Activated CD8-positive, alpha-beta memory T cell treated with anti-CD3 and anti-CD28 coated beads for 1 hour (primary cell): ENCODE measurements around the gene SPINK9.
"Not testable (repeated sequence)": the region's sequence is repeated elsewhere in the genome, so short reads cannot be mapped to it uniquely, and the experiment has no call there.

Source experiments
- DNase-seq, 2 donors: peaks; one replicate each; pipeline ENCODE4 v3.0.0-alpha.2; 2020; ENCODE audit warnings: low read depth in 1 of 2; ENCODE audit errors: extremely low read depth in 1 of 2

The SPINK9 gene

GRCh38 chr5:148335259-148335658 is at the start of gene SPINK9:
Gene SPINK9 (plus strand): TSS chr5:148335559. CDS start chr5:148335614, 55 bp downstream.
- no peak for DNase-seq

- DNase-seq = no peak
Observed at GRCh38 chr5:148290271-148291195, 44.8 kb upstream of the SPINK9 start.

DNA sequence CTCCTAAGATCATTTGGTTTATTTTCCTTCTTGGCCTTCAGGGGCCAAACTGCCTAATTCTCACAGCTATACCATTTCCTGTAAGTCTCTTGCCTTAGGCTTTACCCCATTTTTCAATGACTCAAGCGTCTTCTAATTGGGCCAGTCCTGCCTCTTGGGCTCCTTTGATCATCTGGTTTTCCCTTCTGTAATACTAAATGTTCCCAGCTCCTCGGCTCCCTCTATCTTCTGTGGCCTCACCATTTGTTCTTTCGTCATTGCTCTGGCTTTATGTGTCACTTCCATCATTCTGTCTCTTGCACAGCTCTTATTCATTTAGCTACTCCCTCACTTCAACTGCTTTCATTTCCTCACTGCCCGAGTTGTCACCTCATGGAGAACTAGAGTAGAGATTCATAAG is 37.6 kb upstream of the SPINK9 start:
- no peak for DNase-seq

- no peak for DNase-seq
Observed at GRCh38 chr5:148306446-148306845, 28.9 kb upstream of the SPINK9 start.

DNA sequence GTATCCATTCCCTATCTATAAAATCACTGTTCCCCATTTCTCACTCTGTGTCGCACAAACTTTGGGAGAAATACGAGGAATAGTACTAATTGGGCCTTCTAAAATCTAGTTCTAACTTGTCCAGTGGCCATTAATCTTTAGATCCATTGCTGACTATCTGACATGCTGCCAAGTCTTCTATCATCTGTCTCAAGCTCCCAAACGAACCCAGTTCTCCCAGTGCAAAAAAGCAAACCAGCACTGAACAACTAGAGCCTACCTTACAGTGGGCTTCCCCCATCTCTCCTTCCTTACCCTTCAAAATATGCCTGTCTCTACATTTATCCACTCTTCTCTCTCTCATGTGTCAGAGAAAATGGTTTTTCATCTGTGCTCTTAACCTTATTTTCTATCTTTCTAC is 26.3 kb upstream of the SPINK9 start:
- no peak for DNase-seq

DNA sequence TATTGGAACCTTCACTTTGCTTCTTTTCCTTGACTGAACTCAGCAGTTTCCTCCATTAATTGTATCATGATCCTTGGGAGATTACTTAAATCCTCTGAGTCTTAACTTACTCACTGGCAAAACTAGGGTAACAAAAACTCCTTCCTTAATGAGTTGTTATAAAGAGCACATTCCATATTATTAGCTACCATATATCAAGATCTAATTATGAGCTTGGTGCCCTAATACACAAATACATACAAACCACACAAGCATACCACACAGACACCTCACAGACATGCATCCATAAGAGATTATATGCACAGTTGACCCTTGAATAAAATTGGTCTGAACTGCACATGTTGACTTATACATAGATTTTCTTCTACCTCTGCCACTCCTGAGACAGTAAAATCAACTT is 25.6 kb upstream of the SPINK9 start:
- DNase-seq = no peak

- DNase-seq = no peak
Observed at GRCh38 chr5:148311484-148311883, 23.9 kb upstream of the SPINK9 start.

- DNase-seq = no peak
Observed at GRCh38 chr5:148312153-148312552, 23.2 kb upstream of the SPINK9 start, which contains the start of gene SPINK7. Gene SPINK7 (plus strand): TSS chr5:148312423. CDS start chr5:148312484, 61 bp downstream.

- no peak for DNase-seq
Observed at GRCh38 chr5:148314187-148314586, 21.2 kb upstream of the SPINK9 start.

- DNase-seq = no peak
Observed at GRCh38 chr5:148314731-148315130, 20.6 kb upstream of the SPINK9 start.

DNA sequence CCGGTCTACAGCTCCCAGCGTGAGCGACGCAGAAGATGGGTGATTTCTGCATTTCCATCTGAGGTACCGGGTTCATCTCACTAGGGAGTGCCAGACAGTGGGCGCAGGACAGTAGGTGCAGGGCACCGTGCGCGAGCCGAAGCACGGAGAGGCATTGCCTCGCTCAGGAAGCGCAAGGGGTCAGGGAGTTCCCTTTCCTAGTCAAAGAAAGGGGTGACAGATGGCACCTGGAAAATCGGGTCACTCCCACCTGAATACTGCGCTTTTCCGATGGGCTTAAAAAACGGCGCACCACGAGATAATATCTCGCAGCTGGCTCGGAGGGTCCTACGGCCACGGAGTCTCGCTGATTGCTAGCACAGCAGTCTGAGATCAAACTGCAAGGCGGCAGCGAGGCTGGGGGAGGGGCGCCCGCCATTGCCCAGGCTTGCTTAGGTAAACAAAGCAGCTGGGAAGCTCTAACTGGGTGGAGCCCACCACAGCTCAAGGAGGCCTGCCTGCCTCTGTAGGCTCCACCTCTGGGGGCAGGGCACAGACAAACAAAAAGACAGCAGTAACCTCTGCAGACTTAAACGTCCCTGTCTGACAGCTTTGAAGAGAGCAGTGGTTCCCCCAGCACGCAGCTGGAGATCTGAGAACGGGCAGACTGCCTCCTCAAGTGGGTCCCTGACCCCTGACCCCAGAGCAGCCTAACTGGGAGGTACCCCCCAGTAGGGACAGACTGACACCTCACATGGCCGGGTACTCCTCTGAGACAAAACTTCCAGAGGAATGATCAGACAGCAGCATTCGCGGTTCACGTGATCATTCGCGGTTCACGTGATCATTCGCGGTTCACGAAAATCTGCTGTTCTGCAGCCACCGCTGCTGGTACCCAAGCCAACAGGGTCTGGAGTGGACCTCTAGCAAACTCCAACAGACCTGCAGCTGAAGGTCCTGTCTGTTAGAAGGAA is 15.1 kb upstream of the SPINK9 start:
- DNase-seq = not testable (repeated sequence)

- no peak for DNase-seq
Observed at GRCh38 chr5:148333262-148333849, 2.0 kb upstream of the SPINK9 start.

DNA sequence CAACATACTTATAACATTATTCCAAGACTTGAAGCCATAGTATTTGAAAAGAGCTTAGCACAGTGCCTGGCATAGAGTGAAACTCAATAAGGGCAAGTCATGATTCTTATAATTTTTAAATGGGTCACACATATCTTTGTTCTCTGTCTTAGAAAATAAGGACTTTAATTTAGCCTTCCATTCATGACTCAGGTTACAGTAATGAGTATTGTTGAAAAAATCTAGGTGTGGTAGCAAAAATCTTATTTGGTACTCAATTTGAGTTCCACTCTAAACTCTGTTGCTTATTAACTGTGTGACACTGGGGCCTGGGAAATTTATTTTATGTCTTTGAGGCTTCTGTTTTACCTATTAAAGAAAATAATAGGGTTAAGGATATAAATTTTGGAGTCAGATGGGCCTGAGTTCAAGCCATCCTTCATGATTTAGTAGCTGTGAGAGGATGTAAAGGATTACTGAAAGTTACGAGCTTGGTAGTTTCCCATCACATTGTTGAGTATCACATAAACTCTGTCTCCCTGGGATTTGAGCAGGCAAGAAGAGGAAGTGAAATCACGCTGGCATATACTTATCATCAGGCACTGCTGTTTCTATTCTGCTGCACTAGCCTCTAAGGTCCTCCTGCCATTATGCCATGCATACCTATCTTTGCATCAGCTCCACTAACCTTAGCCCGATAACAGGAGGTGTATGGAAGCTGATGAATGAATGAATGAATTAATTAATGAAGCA is 1.5 kb downstream of the SPINK9 start:
- no peak for DNase-seq

DNA sequence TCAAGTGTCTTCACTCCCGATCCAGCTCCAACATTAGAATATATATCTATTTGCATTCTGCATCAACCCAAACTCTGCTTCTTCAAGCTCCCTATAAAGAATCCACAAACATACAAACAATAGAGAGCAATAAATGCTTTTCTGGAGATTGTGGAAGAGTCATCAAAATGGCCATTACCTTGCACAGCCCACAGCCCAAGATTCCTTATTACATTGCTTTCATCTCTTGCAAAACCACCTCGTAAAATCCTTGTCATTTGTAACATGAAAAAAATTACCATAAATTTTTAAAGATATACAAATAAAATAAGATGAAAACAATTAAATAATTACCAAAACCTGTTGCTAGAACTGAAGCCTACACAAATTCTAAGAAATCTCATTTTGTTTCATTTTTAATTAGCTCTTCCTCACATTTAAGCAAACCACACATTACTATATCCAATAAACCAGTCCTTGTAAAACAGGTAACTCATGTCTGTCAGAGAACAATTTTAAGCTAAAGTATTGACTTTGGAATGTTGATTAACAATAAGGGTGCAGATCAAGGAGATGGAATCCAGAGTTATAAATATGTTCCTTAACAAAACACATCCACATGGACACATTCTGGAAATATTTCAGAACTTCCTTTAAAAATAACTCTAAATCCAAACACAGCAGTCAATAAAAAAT is 7.1 kb downstream of the SPINK9 start:
- DNase-seq = no peak

DNA sequence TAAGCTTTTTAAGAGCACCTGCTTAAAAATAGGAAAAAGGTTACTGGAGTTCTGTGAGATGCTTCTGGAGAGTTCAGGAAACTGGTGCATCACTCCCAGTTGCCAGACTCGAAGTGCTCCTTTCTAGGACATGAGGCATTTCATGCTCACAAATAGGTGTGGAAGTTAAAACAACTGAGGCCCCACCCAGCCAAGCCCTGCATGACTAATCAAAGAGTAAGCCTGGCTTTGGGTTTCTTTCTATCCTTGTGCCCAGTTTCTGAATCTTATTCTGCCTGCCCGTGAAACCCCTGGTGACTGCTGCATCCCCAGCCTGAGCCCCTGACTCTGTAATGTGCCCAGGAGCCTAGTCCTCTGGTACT is 7.7 kb downstream of the SPINK9 start:
- no peak for DNase-seq

DNA sequence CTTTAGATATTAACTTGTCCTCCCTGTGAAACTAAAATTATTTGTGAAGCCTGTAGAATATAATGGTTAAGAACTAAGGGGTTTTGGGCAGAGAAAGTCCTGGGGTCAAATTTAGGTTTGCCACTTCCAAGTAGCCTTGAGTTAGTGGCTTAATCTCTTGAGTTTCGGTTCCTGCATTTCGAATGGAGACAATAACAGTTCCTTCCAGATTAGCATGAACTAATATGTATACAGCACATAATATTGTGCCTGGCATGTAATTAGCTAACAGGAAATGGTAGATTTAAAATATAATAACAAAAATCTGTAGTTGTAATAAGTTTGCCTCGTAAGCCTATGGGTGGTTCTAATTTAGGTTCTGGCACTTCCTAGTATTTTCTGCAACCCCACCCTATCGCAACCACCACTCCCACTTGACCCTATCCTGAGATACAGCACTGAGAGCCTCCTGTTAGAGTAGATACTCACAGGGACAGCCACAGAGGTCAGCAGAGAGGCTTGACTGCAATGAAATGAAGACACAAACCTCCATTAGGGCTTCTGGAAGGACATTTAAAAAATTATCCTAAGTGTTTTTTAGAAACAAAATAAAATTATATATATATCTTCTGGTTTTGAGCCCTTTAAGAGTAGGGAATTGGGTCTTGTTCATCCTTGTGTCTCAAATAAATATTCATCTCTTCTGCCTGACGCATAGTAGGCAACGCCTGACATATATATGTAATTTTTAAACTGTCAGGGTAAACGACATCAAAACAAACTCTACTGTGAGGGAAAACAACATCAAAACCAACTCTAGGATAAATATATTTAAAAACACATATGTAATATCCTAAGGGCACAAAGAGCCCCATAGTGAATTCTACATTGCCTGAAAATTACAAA is 8.5 kb downstream of the SPINK9 start:
- DNase-seq = no peak

- no peak for DNase-seq
Observed at GRCh38 chr5:148347706-148348105, 12.3 kb downstream of the SPINK9 start.

DNA sequence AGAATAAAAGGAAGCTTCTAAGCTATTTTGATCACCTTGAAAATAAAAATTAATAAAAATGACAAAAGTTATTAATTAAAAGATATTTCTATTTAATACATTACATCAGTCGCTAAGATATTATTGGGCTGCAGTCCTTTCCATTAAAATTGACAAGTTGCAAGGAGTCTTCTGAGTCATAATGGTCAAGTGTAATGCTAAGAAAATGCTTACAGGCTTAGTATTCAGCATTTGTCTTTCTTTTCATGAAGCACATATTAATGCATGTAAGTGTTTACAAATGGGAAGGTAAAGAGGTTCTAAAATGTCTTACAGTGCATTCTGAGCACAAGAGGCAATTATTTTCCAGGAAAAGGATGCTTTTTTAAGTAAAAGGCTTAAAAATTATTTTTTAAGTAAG is 17.3 kb downstream of the SPINK9 start:
- no peak for DNase-seq

DNA sequence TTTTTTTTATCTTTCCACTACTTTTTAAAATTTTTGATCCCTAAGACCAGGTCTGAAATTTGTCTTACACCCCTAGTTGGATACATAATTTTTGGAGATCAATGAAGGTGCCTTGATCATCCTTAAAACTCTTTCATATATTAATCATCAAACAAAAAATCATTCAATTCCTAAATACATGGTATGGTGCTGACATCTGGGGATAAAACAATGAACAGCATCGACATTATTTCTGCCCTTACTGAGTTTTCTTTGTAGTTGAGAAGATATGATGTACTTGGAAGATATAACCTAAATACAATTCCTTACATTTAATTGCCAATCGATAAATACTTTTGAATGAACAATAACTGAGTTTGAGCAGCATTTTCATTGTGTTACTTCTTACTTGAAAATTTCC is 18.3 kb downstream of the SPINK9 start:
- no peak for DNase-seq
